IPS-20b (cell line): ENCODE results near the gene DCC.

Experiments
- H3K27ac ChIP-seq: one replicate; pipeline ENCODE4 v1.5.1; 2013; ENCODE audit warnings: low read length
- H3K27me3 ChIP-seq: 2 replicates; pipeline ENCODE4 v1.6.1; 2013; ENCODE audit warnings: mild to moderate bottlenecking, low read length, inconsistent platforms; ENCODE audit not compliant: insufficient read depth
- H3K36me3 ChIP-seq: 2 replicates; pipeline ENCODE4 v1.6.1; 2013; ENCODE audit warnings: low read depth, mild to moderate bottlenecking, inconsistent platforms, low read length, moderate library complexity; ENCODE audit not compliant: insufficient read depth
- H3K4me1 ChIP-seq: 2 replicates; pipeline ENCODE4 v1.6.1; 2013; ENCODE audit warnings: mild to moderate bottlenecking, control low read depth, inconsistent platforms, low read length, moderate library complexity; ENCODE audit not compliant: insufficient read depth
- H3K4me3 ChIP-seq: 2 replicates; pipeline ENCODE4 v1.5.1; 2013; ENCODE audit warnings: mild to moderate bottlenecking, low read length, inconsistent platforms
- H3K9ac ChIP-seq: 2 replicates; pipeline ENCODE4 v1.6.1; 2013; ENCODE audit warnings: low read depth, mild to moderate bottlenecking, inconsistent platforms, low read length, moderate library complexity
- H3K9me3 ChIP-seq: 2 replicates; pipeline ENCODE4 v1.6.1; 2013; ENCODE audit warnings: mild to moderate bottlenecking, low read depth, low read length, inconsistent platforms; ENCODE audit not compliant: insufficient read depth

DCC gene

DNA sequence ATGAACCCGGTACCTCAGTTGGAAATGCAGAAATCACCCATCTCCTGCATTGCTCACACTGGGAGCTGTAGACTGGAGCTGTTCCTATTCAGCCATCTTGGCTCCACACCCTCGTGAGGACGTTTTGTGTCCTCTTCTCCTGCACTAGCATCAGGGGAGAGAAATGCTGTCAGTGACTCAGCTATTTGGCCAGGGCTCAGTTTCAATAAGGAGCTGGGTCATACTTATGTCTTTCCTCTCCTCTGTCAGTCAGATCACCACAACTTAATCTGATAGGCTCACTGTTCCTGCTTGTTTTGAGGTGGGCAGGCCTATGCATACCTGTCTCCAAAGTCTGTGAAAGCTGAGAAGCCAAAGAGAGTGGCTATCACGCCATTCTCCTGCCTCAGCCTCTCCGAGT is 921.2 kb downstream of the DCC start:
- Histone ChIP-seq H3K9me3 (no peaks in the 10 kb centered on the region; the same call in 1 of the 2 replicates), H3K36me3 (no peaks in the 10 kb centered on the region), H3K27me3 (no peaks in the 10 kb centered on the region), H3K4me3 (no peak overlapping the region), H3K27ac (no peak overlapping the region), H3K9ac (no peak overlapping the region), H3K4me1 (no peaks in the 10 kb centered on the region)

DNA sequence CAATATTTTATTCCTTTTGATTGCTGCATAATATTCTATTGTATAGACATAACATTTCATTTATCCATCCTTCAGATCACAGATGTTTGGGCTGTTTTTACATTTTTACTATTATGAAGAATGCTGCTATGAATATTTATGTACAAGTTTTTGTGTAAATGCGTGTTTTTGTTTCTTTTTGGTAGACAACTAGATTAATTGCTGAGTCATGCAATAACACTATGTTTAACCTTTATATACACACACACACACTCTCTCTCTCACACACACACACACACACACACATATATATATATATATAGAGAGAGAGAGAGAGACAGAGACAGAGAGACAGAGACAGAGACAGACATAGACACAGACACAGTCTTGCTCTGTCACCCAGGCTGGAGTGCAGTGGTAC is 926.9 kb downstream of the DCC start:
- Histone ChIP-seq H3K36me3 (no peaks in the 10 kb centered on the region), H3K9ac (no peak overlapping the region), H3K9me3 (no peaks in the 10 kb centered on the region), H3K27me3 (no peaks in the 10 kb centered on the region), H3K27ac (no peak overlapping the region), H3K4me1 (no peaks in the 10 kb centered on the region), H3K4me3 (no peak overlapping the region)

DNA sequence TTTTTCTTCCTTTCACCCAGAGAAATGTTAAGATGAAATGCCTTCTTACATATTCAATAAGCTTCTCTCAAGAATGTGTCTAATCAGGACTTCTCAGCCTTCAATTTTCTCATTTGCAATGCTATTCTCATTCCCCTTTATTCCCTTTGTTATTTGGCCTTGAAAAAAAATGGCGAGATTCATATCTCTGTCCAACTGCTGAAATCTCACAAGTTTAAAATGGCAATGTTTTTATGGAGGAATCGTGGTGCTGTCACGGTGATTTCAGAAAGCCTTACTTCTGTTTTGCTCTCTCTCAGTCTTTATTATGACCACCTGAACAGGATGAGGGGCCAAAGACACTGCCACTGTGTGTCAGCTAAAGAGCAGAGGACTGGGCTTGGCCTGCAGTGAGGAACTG is 928.5 kb downstream of the DCC start:
- Histone ChIP-seq H3K27me3 (no peaks in the 10 kb centered on the region), H3K4me1 (no peaks in the 10 kb centered on the region), H3K9ac (no peak overlapping the region), H3K9me3 (no peaks in the 10 kb centered on the region), H3K36me3 (no peaks in the 10 kb centered on the region), H3K27ac (no peak overlapping the region), H3K4me3 (no peak overlapping the region)

DNA sequence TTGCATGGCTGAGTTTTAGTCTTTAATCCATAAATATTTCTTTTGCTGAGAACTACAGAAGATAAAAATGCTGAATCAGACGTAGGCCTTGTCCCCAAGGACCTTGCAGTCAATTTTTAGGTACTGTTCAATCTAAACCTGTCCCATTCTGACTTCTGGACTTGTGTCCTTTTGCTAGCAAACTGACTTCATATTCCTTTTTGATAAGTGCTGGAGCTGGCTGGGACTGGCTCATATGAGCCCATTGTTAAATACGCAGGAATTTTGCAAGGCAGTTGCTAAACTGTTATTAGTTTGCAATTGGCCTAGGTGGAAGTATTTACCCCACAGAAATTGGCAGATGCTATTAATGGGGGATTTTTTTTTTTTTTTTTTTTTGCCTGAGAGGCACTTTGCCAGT is 941.4 kb downstream of the DCC start:
- Histone ChIP-seq H3K9me3 (no peaks in the 10 kb centered on the region), H3K27me3 (no peaks in the 10 kb centered on the region), H3K9ac (no peak overlapping the region), H3K36me3 (no peaks in the 10 kb centered on the region), H3K4me3 (no peak overlapping the region), H3K27ac (no peak overlapping the region), H3K4me1 (no peaks in the 10 kb centered on the region)

DNA sequence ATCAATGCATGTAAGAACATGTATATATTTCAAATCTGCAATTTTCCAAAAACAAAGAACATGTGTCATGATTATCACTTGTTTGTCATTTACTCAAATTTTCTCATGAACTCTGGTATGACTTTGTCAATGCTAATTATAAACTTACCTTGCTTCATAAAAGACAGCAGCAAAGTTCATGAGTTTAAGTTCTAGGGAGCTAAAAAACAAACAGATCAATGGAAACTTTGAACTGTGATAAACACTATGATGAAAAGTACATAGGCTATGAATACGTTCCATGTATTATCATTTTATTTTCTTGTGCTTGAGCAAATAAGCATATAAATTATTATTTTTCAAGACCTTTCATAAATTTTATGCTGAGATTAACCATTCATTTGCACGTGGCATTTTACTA is 943.7 kb downstream of the DCC start:
- Histone ChIP-seq H3K36me3 (no peaks in the 10 kb centered on the region), H3K27ac (no peak overlapping the region), H3K9me3 (no peaks in the 10 kb centered on the region), H3K4me1 (no peaks in the 10 kb centered on the region), H3K27me3 (no peaks in the 10 kb centered on the region), H3K9ac (no peak overlapping the region), H3K4me3 (no peak overlapping the region)

DNA sequence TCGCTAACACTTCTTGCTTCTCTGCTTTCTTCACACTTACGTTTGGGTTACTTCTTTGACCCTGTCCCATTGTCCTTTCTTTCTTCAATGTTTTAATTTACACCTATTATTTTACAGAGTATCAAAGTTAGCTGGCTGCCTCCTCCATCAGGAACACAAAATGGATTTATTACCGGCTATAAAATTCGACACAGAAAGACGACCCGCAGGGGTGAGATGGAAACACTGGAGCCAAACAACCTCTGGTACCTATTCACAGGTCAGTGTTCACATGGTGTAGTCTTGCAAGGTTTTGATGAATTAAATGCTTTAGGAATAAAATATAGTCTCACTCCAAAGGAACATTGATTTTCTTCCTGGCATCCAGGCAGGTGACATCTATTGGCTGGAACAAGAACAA is 965.5 kb downstream of the DCC start:
- Histone ChIP-seq H3K9ac (no peak overlapping the region), H3K27ac (no peak overlapping the region), H3K27me3 (no peaks in the 10 kb centered on the region), H3K36me3 (no peaks in the 10 kb centered on the region), H3K4me1 (no peaks in the 10 kb centered on the region), H3K9me3 (no peaks in the 10 kb centered on the region), H3K4me3 (no peak overlapping the region)

DNA sequence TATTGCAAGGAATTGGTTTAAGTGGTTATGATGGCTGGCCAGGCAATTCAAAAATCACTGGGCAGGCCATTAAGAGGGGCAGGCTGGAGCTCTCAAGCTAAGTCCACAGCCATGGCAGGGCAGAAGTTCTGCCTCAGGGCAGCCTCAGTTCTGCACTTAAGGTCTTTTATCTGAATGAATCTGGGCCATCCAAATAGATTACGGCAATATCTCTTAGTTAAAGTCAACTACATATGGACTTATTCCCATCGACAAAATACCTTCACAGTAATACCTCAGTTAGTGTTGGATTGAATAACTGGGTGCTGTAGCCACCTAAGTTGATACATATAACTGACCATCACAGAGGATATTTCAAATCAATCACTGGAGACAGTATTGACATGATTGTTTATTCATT is 979.6 kb downstream of the DCC start:
- Histone ChIP-seq H3K27me3 (no peaks in the 10 kb centered on the region), H3K36me3 (no peaks in the 10 kb centered on the region), H3K4me1 (no peaks in the 10 kb centered on the region), H3K9ac (no peak overlapping the region), H3K9me3 (no peaks in the 10 kb centered on the region), H3K4me3 (no peak overlapping the region), H3K27ac (no peak overlapping the region)

DNA sequence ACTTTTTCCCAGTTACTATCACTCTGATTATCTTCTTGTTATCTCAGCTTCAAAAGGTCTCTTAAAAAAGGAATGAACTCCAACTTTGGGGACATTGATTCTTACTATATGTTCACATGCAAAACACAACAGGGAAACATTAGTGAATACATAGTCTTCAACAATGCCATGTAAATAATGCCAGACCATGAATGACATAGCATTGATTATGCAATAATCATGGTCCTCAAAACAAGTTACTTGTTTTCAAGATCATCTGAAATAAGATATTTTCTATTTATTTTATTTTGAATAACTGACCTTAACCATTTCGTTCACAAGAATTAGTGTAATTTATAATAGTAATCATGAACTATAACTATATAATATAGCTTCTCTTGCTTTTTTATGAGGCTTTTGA is 982.2 kb downstream of the DCC start:
- H3K9ac ChIP-seq: no peak overlapping the region
- no peaks in the 10 kb centered on the region for H3K9me3 ChIP-seq
- H3K36me3 ChIP-seq: no peaks in the 10 kb centered on the region
- H3K27ac ChIP-seq: no peak overlapping the region
- no peak overlapping the region for H3K4me3 ChIP-seq
- no peaks in the 10 kb centered on the region for H3K4me1 ChIP-seq
- no peaks in the 10 kb centered on the region for H3K27me3 ChIP-seq

DNA sequence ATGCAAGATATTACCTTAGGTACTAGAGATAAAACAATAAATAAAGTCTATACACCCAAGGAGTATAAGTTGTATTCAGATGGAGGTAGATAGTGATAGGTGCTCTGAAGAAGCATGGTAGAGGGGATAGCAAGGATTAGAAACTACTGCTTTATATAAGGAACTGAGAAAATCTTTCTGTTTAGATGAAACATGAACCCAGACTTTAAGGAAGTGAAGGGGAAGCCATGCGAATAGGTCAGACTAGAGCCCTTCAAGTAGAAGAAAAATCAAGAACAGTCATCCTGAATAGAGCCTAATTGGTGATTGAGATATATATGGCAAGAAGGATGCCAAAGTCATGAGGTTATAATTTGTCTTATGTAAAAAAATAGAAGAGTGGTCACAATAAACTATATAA is 984.4 kb downstream of the DCC start:
- H3K9me3 ChIP-seq: no peaks in the 10 kb centered on the region
- no peaks in the 10 kb centered on the region for H3K36me3 ChIP-seq
- no peak overlapping the region for H3K27ac ChIP-seq
- no peak overlapping the region for H3K9ac ChIP-seq
- H3K4me3 ChIP-seq: no peak overlapping the region
- H3K4me1 ChIP-seq: no peaks in the 10 kb centered on the region
- H3K27me3 ChIP-seq: no peaks in the 10 kb centered on the region

DNA sequence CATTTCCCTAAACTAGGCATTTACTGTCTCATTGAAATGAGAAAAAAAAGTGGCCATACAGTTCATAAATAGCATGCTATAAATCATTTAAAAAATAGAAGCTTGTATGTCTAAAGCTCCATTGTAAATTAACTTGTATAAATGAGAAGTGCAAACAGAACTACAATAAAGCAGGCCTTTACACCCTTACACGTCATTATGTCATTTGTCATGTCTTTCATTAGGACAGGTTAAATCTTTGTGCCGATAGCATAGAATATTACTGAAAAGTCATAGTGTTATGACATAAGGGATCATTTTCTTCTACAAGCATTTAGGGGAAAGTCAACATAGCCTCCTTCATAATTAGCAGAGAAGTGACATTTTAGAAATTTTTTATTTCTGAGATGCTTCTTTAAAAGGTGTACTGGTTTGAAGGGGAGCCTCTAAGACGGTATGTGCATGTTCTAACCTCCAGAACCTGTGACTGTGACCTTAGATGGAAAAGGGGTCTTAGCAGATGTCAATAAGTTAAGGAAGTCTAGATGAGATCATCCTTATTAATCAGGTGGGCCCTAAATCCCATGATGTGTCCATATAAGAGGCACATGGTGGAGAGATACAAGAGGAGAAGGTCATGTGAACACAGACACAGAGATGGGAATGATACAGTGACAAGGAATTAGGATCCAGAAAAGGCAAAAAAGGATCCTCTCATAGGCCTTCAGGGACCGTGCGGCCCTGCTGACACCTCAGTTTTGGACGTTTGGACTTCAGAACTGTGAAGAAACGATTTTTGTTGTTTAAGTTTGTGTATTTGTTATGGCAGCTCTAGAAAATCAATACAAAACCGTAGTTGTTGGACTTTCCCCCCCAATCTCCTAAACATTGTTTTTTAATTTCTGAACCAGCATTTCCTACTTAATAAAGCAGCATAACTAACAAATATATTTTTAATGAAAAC is 1020.8 kb downstream of the DCC start:
- Histone ChIP-seq H3K36me3 (no peaks in the 10 kb centered on the region), H3K9ac (no peak overlapping the region), H3K27me3 (no peaks in the 10 kb centered on the region), H3K4me3 (no peak overlapping the region), H3K9me3 (no peaks in the 10 kb centered on the region), H3K27ac (no peak overlapping the region), H3K4me1 (no peaks in the 10 kb centered on the region)

DNA sequence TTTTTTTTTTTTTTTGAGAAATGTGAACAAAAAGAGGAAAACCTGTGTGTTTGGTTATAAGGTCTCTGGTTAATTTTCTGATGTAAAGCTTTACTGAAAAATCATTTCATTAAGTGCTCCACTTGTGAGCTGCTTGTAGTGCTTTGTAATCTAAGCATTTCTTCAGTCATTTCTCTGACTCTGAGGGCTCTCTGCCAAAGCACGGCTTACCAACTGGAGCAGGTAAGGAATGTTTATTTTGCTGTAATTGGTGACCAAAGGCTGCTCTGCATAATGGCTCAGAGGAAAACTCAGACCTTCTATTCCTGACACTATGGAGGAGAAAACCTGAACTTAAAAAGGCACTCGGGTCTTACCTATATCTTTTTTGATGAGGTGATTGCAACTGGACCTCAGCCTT is 1035.6 kb downstream of the DCC start:
- no peak overlapping the region for H3K9ac ChIP-seq
- no peaks in the 10 kb centered on the region for H3K27me3 ChIP-seq
- H3K27ac ChIP-seq: no peak overlapping the region
- no peak overlapping the region for H3K4me3 ChIP-seq
- H3K36me3 ChIP-seq: no peaks in the 10 kb centered on the region
- H3K9me3 ChIP-seq: no peaks in the 10 kb centered on the region
- H3K4me1 ChIP-seq: peaks cover 6% of the 10 kb centered on the region; the same call in 1 of the 2 replicates

DNA sequence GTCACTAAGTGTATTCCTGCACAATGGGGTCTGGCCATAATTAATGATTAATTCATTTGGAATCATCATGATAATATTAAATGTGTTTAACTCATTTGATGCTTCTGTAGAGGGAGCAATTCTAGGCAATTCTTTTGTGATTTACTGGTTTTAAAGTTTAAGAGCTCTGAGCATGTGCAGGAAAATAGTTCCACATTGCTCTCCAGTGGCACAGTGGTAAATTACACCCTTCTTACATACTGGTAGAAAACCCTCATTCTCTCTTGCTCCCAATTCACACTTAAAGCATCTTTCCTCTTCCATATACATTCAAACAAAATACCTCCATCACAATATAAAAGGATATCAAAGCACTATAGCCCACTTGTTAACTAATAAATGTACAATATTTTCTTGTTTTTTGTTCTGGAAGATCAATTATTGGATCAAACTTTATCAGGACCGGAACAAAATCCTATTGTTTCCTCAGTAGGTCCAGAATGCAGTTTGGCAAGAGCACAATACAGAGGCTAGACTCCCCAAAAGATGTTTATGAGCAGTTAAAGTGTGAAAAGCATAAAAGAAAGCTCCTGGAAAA is 1040.2 kb downstream of the DCC start:
- no peaks in the 10 kb centered on the region for H3K36me3 ChIP-seq
- H3K9me3 ChIP-seq: no peaks in the 10 kb centered on the region
- no peak overlapping the region for H3K9ac ChIP-seq
- peaks cover 2% of the 10 kb centered on the region; the same call in 1 of the 2 replicates for H3K4me1 ChIP-seq
- H3K27me3 ChIP-seq: no peaks in the 10 kb centered on the region
- no peak overlapping the region for H3K4me3 ChIP-seq
- H3K27ac ChIP-seq: no peak overlapping the region
